Measurements from ENCODE around the gene SPATA21. TPM values are rescaled to one million over a fixed set of nuclear protein-coding genes. Genes with fewer than 3 reads are reported as not detected.

SPATA21 gene
- total and polyA plus RNA-seq, 10 of the 15 experiments (the other 5 are each of a cell fraction or from before 2014, with no cell fraction given), result 0.05 to 1.1 (median 0.24) TPM; not detected in 1

DNA sequence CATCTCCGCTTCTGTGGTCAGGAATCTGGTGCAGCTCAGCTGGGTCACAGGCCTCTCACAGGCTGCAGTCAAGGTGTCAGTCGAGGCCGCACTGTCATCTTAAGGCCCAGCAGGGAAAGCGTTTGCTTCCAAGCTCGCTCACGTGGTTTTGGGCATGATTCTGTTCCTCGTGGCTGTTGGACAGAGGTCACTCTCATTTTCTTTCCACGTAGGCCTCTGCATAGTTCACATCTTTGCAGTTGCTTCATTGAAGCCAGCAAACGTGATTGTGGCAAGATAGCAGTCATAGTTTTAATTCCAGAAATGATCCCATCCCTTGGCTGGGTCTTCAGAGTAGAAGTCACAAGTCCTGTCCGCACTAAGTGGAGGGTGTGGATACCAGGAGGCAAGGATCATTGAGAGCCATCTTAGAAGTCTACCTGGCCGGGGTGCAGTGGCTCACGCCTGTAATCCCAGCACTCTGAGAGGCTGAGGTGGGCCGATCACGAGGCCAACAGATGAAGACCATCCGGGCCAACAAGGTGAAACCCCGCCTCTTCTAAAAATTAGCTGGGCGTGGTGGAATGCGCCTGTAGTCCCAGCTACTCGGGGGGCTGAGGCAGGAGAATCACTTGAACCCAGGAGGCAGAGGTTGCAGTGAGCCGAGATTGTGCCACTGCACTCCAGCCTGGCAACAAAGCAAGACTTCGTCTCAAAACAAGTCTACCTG lies 27.8 kb upstream of the SPATA21 start:
- H3K79me2 ChIP-seq (ENCODE audit: control insufficient read depth, insufficient read depth, low read length), result no peaks in the 10 kb centered on the region
- no peak overlapping the region for H3K4me3 ChIP-seq
- CTCF ChIA-PET, result interaction anchor here (1.4 kb wide), 1 partner anchor 14 kb away, joined by 3 read pairs; no protein-coding TSS in a partner anchor
- H3K4me1 ChIP-seq (ENCODE audit: control insufficient read depth, insufficient read depth, low read length), result no peaks in the 10 kb centered on the region
- DNase-seq (ENCODE audit: low read depth, low spot score), result no peak
- no peaks in the 10 kb centered on the region for H3K9me3 ChIP-seq (replicated peaks; ENCODE audit: control insufficient read depth, insufficient read depth, low read length)
- WGBS (ENCODE audit: insufficient coverage, insufficient replicate concordance, low lambda C conversion rate, missing lambda C conversion rate), result 92% methylated on average over 21 of the region's 21 CpGs
- POLR2A ChIA-PET, result no interaction called here
- H3K4me2 ChIP-seq (ENCODE audit: control insufficient read depth, insufficient read depth), result no peak overlapping the region
- no peak overlapping the region for H3K27ac ChIP-seq (ENCODE audit: control insufficient read depth, insufficient read depth)
- no peaks in the 10 kb centered on the region for H4K20me1 ChIP-seq (ENCODE audit: control insufficient read depth, insufficient read depth)
- SMC1A ChIA-PET (ENCODE audit: uncharacterized antibody, unreplicated experiment), result no interaction called here
- H3K27me3 ChIP-seq (replicated peaks in 1 of 2; ENCODE audit: control insufficient read depth in 2 of 2, insufficient read depth in 2 of 2, low read length in 1 of 2), result no peaks in the 10 kb centered on the region
- intact Hi-C loops (cut with micrococcal nuclease; ENCODE audit: unreplicated experiment), result no loop called here
- H3K36me3 ChIP-seq (ENCODE audit: control insufficient read depth in 2 of 2, insufficient read depth in 2 of 2, low read length in 1 of 2), result peaks cover 0 to 19% of the 10 kb centered on the region in 2 experiments; a peak in 2 of 4 replicates
- BruUV-seq (replicated peaks), result no TSS peak
- H3K9ac ChIP-seq (ENCODE audit: control insufficient read depth, insufficient read depth, low read length), result no peak overlapping the region
- RAD21 ChIA-PET (ENCODE audit: unreplicated experiment), result no interaction called here
- in situ Hi-C loops (cut with MboI), result no loop called here
- no peak for FAIRE-seq
- no peak overlapping the region for H2AFZ ChIP-seq (ENCODE audit: control insufficient read depth, low read depth, low read length)
- TF ChIP-seq EGR1 (IDR thresholded peaks at IDR 0.05; ENCODE audit: borderline replicate concordance in 1 of 2, low read depth in 2 of 2, low read length in 2 of 2) (no peak), KDM1A (IDR thresholded peaks at IDR 0.05; ENCODE audit: borderline replicate concordance) (no peak), CBX5 (IDR thresholded peaks at IDR 0.05; ENCODE audit: low read depth) (no peak), BRCA1 (IDR thresholded peaks at IDR 0.05; ENCODE audit: low read depth, low read length) (no peak), TCF12 (IDR thresholded peaks at IDR 0.05; ENCODE audit: low read depth, low read length) (no peak), SMAD5 (IDR thresholded peaks at IDR 0.05; ENCODE audit: low read depth) (no peak), CHD2 (IDR thresholded peaks at IDR 0.05; ENCODE audit: borderline replicate concordance, low read depth, low read length) (no peak), BACH1 (IDR thresholded peaks at IDR 0.05; ENCODE audit: borderline replicate concordance) (no peak)
- no peak for ATAC-seq

Data from GM12878 (cell line).